Astrocyte (in vitro differentiated cells and primary cell): ENCODE data around the gene CBARP. TPM values are rescaled to one million over a fixed set of nuclear protein-coding genes. Genes with fewer than 3 reads are reported as not detected.

ENCODE experiments used
- DNase-seq: peaks from one replicate; pipeline ENCODE4 v3.0.0-alpha.2; 2010; ENCODE audit warnings: low read depth
- FAIRE-seq: peaks from 2 replicates; lab custom pipeline; 2011; peaks lifted over from hg19 to GRCh38; lab: Jason Lieb, UNC
- H2AFZ ChIP-seq: 2 replicates; pipeline ENCODE4 v1.6.0; 2012; ENCODE audit warnings: low read depth, low read length, inconsistent platforms
- H3K27ac ChIP-seq: 2 replicates; pipeline ENCODE4 v1.5.1; 2011; ENCODE audit warnings: low read depth, low read length, inconsistent platforms
- H3K27me3 ChIP-seq: 2 replicates; pipeline ENCODE4 v1.6.0; 2011; ENCODE audit warnings: low read length, inconsistent platforms; ENCODE audit not compliant: insufficient read depth
- H3K36me3 ChIP-seq: 2 replicates; pipeline ENCODE4 v1.5.1; 2011; ENCODE audit warnings: low read length, inconsistent platforms; ENCODE audit not compliant: insufficient read depth
- H3K4me1 ChIP-seq: 2 replicates; pipeline ENCODE4 v1.5.1; 2011; ENCODE audit warnings: low read length, inconsistent platforms; ENCODE audit not compliant: insufficient read depth
- H3K4me2 ChIP-seq: 2 replicates; pipeline ENCODE4 v1.6.0; 2012; ENCODE audit warnings: low read length, inconsistent platforms
- H3K4me3 ChIP-seq: 2 replicates; pipeline ENCODE4 v1.5.1; 2011; ENCODE audit warnings: low read depth, mild to moderate bottlenecking, low read length, inconsistent platforms; ENCODE audit not compliant: insufficient read depth
- H3K79me2 ChIP-seq: 2 replicates; pipeline ENCODE4 v1.6.0; 2012; ENCODE audit warnings: mild to moderate bottlenecking, low read length, inconsistent platforms; ENCODE audit not compliant: insufficient read depth
- H3K9ac ChIP-seq: 2 replicates; pipeline ENCODE4 v1.6.0; 2012; ENCODE audit warnings: mild to moderate bottlenecking, low read length, inconsistent platforms
- H3K9me3 ChIP-seq: 2 replicates; pipeline ENCODE4 v1.5.1; 2012; ENCODE audit warnings: low read depth, mild to moderate bottlenecking, low read length, inconsistent platforms; ENCODE audit not compliant: insufficient read depth
- H4K20me1 ChIP-seq: 2 replicates; pipeline ENCODE4 v1.6.0; 2012; ENCODE audit warnings: low read length, inconsistent platforms; ENCODE audit not compliant: insufficient read depth
- H3K27ac Mint-ChIP-seq: one replicate; pipeline ENCODE4 v1.8.0; 2021; ENCODE audit warnings: mild to moderate bottlenecking, mixed read lengths; ENCODE audit not compliant: unreplicated experiment
- H3K27me3 Mint-ChIP-seq: one replicate; pipeline ENCODE4 v1.8.0; 2021; ENCODE audit warnings: low read depth, mixed read lengths; ENCODE audit not compliant: unreplicated experiment
- H3K36me3 Mint-ChIP-seq: one replicate; pipeline ENCODE4 v1.8.0; 2021; ENCODE audit warnings: low read depth, mixed read lengths; ENCODE audit not compliant: unreplicated experiment
- H3K4me1 Mint-ChIP-seq: one replicate; pipeline ENCODE4 v1.8.0; 2021; ENCODE audit warnings: low read depth, mixed read lengths; ENCODE audit not compliant: unreplicated experiment
- H3K4me3 Mint-ChIP-seq: one replicate; pipeline ENCODE4 v1.8.0; 2021; ENCODE audit warnings: mild to moderate bottlenecking, moderate library complexity, mixed read lengths; ENCODE audit not compliant: unreplicated experiment
- H3K9me3 Mint-ChIP-seq: one replicate; pipeline ENCODE4 v1.8.0; 2021; ENCODE audit warnings: mild to moderate bottlenecking, mixed read lengths; ENCODE audit not compliant: unreplicated experiment
- CTCF ChIP-seq: IDR thresholded peaks from 2 replicates; pipeline ENCODE4 v1.5.1; 2011; ENCODE audit warnings: low read depth, mild to moderate bottlenecking, inconsistent platforms, low read length, moderate library complexity; ENCODE audit not compliant: insufficient read depth
- EZH2 ChIP-seq: IDR thresholded peaks from 2 replicates; pipeline ENCODE4 v1.6.1; 2012; ENCODE audit warnings: mild to moderate bottlenecking, low read length, inconsistent platforms; ENCODE audit not compliant: insufficient read depth
- total RNA-seq: library from RNA; stranded (reverse); gene quantifications from 2 replicates; pipeline ENCODE4 v1.2.1, GENCODE V29; 2021

The CBARP gene
- total RNA-seq, 1 donor from 2014 or later: 19.8 TPM

GRCh38 chr19:1234051-1234954, 3.5 kb downstream of the CBARP start:
- no peak for DNase-seq
- Mint-ChIP-seq H3K9me3 (no peaks in the 10 kb centered on the region), H3K36me3 (peaks cover 7% of the 10 kb centered on the region), H3K27ac (no peak overlapping the region), H3K4me1 (peaks cover 11% of the 10 kb centered on the region), H3K27me3 (no peaks in the 10 kb centered on the region), H3K4me3 (no peak overlapping the region)
- no peak for TF ChIP-seq CTCF
- no peak for TF ChIP-seq EZH2
- Histone ChIP-seq H2AFZ (no peak overlapping the region), H3K4me2 (no peak overlapping the region), H3K9ac (no peak overlapping the region), H3K36me3 (peaks cover 3% of the 10 kb centered on the region), H3K79me2 (peaks cover 13% of the 10 kb centered on the region), H3K27me3 (no peaks in the 10 kb centered on the region), H3K9me3 (no peaks in the 10 kb centered on the region), H3K27ac (no peak overlapping the region), H3K4me1 (peaks cover 21% of the 10 kb centered on the region), H4K20me1 (peaks cover 52% of the 10 kb centered on the region), H3K4me3 (no peak overlapping the region)
- FAIRE-seq: no peak

- no peaks in the 10 kb centered on the region for H3K9me3 Mint-ChIP-seq
- H3K4me1 ChIP-seq: peaks cover 21% of the 10 kb centered on the region
- H3K9ac ChIP-seq: peak overlapping the region; percentile 19
- H3K27me3 Mint-ChIP-seq: no peaks in the 10 kb centered on the region
- H4K20me1 ChIP-seq: peaks cover 45% of the 10 kb centered on the region
- peaks cover 3% of the 10 kb centered on the region for H3K36me3 ChIP-seq
- TF ChIP-seq EZH2 (no peak), CTCF (no peak)
- H3K27me3 ChIP-seq: no peaks in the 10 kb centered on the region
- H3K4me3 Mint-ChIP-seq: no peak overlapping the region
- FAIRE-seq (no peak), DNase-seq (no peak)
- H3K79me2 ChIP-seq: peaks cover 13% of the 10 kb centered on the region
- peaks cover 7% of the 10 kb centered on the region for H3K36me3 Mint-ChIP-seq
- peak overlapping the region; percentile 15 for H3K4me2 ChIP-seq
- H3K4me3 ChIP-seq: no peak overlapping the region
- H3K27ac ChIP-seq: no peak overlapping the region
- H2AFZ ChIP-seq: no peak overlapping the region
- no peaks in the 10 kb centered on the region for H3K9me3 ChIP-seq
- no peak overlapping the region for H3K27ac Mint-ChIP-seq
- peaks cover 11% of the 10 kb centered on the region for H3K4me1 Mint-ChIP-seq
Observed at GRCh38 chr19:1233115-1233667, 4.6 kb downstream of the CBARP start.
